Measurements from ENCODE around the gene FGF3.

FGF3 gene

DNA sequence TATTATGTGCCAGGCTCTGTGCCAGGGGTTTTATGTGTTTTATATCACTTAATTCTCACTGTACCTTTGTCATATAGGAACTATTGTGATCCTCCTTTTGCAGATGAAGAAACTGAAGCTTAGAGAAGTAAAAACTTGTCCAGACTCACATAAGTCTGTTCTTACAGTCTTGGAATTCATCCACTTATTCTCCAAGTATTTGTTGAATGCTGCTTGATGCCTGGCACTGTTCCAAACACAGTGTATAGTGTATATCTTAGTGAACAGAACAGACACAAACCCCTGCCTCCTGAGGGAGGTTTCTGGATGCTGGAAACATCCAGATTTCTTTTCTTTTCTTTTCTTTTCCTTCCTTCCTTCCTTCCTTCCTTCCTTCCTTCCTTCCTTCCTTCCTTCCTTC is 29.0 kb upstream of the FGF3 start:
- Histone ChIP-seq H3K4me3 (ENCODE audit: low read depth, low read length) (no peak overlapping the region), H3K36me3 (ENCODE audit: control insufficient read depth, insufficient read depth, low read length) (no peaks in the 10 kb centered on the region), H3K27ac (no peak overlapping the region), H3K79me2 (no peaks in the 10 kb centered on the region), H3K9ac (no peak overlapping the region), H3K9me3 (ENCODE audit: control insufficient read depth, low read length) (no peaks in the 10 kb centered on the region), H3K27me3 (ENCODE audit: control insufficient read depth, insufficient read depth, low read length) (no peaks in the 10 kb centered on the region), H3K4me1 (no peaks in the 10 kb centered on the region), H2AFZ (no peak overlapping the region), H3K4me2 (ENCODE audit: low read length) (no peak overlapping the region)
- TF ChIP-seq, protein P1, sequence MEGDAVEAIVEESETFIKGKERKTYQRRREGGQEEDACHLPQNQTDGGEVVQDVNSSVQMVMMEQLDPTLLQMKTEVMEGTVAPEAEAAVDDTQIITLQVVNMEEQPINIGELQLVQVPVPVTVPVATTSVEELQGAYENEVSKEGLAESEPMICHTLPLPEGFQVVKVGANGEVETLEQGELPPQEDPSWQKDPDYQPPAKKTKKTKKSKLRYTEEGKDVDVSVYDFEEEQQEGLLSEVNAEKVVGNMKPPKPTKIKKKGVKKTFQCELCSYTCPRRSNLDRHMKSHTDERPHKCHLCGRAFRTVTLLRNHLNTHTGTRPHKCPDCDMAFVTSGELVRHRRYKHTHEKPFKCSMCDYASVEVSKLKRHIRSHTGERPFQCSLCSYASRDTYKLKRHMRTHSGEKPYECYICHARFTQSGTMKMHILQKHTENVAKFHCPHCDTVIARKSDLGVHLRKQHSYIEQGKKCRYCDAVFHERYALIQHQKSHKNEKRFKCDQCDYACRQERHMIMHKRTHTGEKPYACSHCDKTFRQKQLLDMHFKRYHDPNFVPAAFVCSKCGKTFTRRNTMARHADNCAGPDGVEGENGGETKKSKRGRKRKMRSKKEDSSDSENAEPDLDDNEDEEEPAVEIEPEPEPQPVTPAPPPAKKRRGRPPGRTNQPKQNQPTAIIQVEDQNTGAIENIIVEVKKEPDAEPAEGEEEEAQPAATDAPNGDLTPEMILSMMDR (IDR thresholded peaks at IDR 0.05), result no peak

DNA sequence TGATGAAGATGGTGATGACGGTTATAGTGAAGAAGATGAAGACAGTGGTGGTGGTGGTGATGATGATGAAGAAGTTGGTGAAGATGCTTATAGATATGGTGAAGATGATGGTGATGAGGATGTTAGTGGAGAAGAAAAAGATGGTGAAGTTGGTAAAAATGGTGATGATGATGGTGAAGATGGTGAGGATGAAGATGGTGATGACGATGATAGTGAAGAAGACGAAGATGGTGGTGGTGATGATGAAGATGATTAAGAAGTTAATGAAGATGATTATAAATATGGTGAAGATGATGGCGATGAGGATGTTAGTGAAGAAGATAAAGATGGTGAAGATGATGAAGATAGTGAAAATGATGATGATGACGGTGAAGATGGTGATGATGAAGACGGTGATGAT is 25.2 kb upstream of the FGF3 start:
- H3K27ac ChIP-seq, result no peak overlapping the region
- no peaks in the 10 kb centered on the region for H3K9me3 ChIP-seq (ENCODE audit: control insufficient read depth, low read length)
- no peaks in the 10 kb centered on the region for H3K36me3 ChIP-seq (ENCODE audit: control insufficient read depth, insufficient read depth, low read length)
- no peaks in the 10 kb centered on the region for H3K27me3 ChIP-seq (ENCODE audit: control insufficient read depth, insufficient read depth, low read length)
- no peak overlapping the region for H3K4me3 ChIP-seq (ENCODE audit: low read depth, low read length)
- no peak overlapping the region for H3K9ac ChIP-seq
- no peak overlapping the region for H3K4me2 ChIP-seq (ENCODE audit: low read length)
- no peaks in the 10 kb centered on the region for H3K4me1 ChIP-seq
- no peaks in the 10 kb centered on the region for H3K79me2 ChIP-seq
- TF ChIP-seq, protein P1 (IDR thresholded peaks at IDR 0.05), result no peak
- H2AFZ ChIP-seq, result no peak overlapping the region

- no peak overlapping the region for H3K27ac ChIP-seq
- H3K27me3 ChIP-seq (ENCODE audit: control insufficient read depth, insufficient read depth, low read length), result no peaks in the 10 kb centered on the region
- H3K4me3 ChIP-seq (ENCODE audit: low read depth, low read length), result no peak overlapping the region
- TF ChIP-seq, protein P1 (IDR thresholded peaks at IDR 0.05), result no peak
- H3K36me3 ChIP-seq (ENCODE audit: control insufficient read depth, insufficient read depth, low read length), result no peaks in the 10 kb centered on the region
- H3K4me1 ChIP-seq, result no peaks in the 10 kb centered on the region
- no peaks in the 10 kb centered on the region for H3K79me2 ChIP-seq
- no peaks in the 10 kb centered on the region for H3K9me3 ChIP-seq (ENCODE audit: control insufficient read depth, low read length)
- H3K4me2 ChIP-seq (ENCODE audit: low read length), result no peak overlapping the region
- H2AFZ ChIP-seq, result no peak overlapping the region
- no peak overlapping the region for H3K9ac ChIP-seq
Measured at GRCh38 chr11:69843529-69843921, 24.3 kb upstream of the FGF3 start.

GRCh38 chr11:69842746-69843528 is 23.7 kb upstream of the FGF3 start:
- H3K9ac ChIP-seq, result no peak overlapping the region
- H3K79me2 ChIP-seq, result no peaks in the 10 kb centered on the region
- no peaks in the 10 kb centered on the region for H3K27me3 ChIP-seq (ENCODE audit: control insufficient read depth, insufficient read depth, low read length)
- no peak overlapping the region for H3K4me3 ChIP-seq (ENCODE audit: low read depth, low read length)
- TF ChIP-seq, protein P1 (IDR thresholded peaks at IDR 0.05), result no peak
- H2AFZ ChIP-seq, result no peak overlapping the region
- H3K36me3 ChIP-seq (ENCODE audit: control insufficient read depth, insufficient read depth, low read length), result no peaks in the 10 kb centered on the region
- H3K4me2 ChIP-seq (ENCODE audit: low read length), result no peak overlapping the region
- no peaks in the 10 kb centered on the region for H3K4me1 ChIP-seq
- H3K9me3 ChIP-seq (ENCODE audit: control insufficient read depth, low read length), result no peaks in the 10 kb centered on the region
- no peak overlapping the region for H3K27ac ChIP-seq

All from parathyroid adenoma (tissue), 2 donors.